Daoy (cell line): ENCODE data around the gene KCNAB2. TPM values are rescaled to one million over a fixed set of nuclear protein-coding genes. Genes with fewer than 3 reads are reported as not detected.
A peak's percentile ranks its signal among the peaks of the same experiment; 100 is the strongest.

Experiments used
- DNase-seq: peaks from one replicate; pipeline ENCODE4 v3.0.0-alpha.2; 2015; ENCODE audit warnings: low read depth
- total RNA-seq: library from RNA; depleted of rRNA; stranded (reverse); fragments of >200 nt; shearing (Covaris generic); gene quantifications from 2 replicates; pipeline ENCODE4 v1.2.3, GENCODE V29; 2014

Gene KCNAB2
- total RNA-seq, 1 experiment from 2014 or later: 8.3 TPM

GRCh38 chr1:6127587-6128163, 82.0 kb downstream of the KCNAB2 start:
- peak; percentile 84 for DNase-seq

GRCh38 chr1:6128276-6129081, 82.8 kb downstream of the KCNAB2 start:
- no peak for DNase-seq

- DNase-seq: no peak
Observed at GRCh38 chr1:6129313-6129712, 83.6 kb downstream of the KCNAB2 start.

GRCh38 chr1:6130036-6130435, 84.3 kb downstream of the KCNAB2 start:
- DNase-seq: no peak

- no peak for DNase-seq
Observed at GRCh38 chr1:6130596-6130995, 84.9 kb downstream of the KCNAB2 start.

- no peak for DNase-seq
Observed at GRCh38 chr1:6131561-6131960, 85.9 kb downstream of the KCNAB2 start.

GRCh38 chr1:6133146-6133895, 87.6 kb downstream of the KCNAB2 start:
- DNase-seq: no peak

GRCh38 chr1:6134206-6134605, 88.5 kb downstream of the KCNAB2 start:
- no peak for DNase-seq

- no peak for DNase-seq
Observed at GRCh38 chr1:6134741-6135510, 89.2 kb downstream of the KCNAB2 start.

GRCh38 chr1:6136516-6137220, 91.0 kb downstream of the KCNAB2 start:
- DNase-seq: no peak

- DNase-seq: no peak
Observed at GRCh38 chr1:6137758-6138157, 92.1 kb downstream of the KCNAB2 start.

- DNase-seq: no peak
Observed at GRCh38 chr1:6140413-6140812, 94.7 kb downstream of the KCNAB2 start.

GRCh38 chr1:6141592-6141991, 95.9 kb downstream of the KCNAB2 start:
- DNase-seq: peak; percentile 47

GRCh38 chr1:6142036-6142621, 96.4 kb downstream of the KCNAB2 start:
- DNase-seq: no peak

- no peak for DNase-seq
Observed at GRCh38 chr1:6142734-6143133, 97.0 kb downstream of the KCNAB2 start.

- no peak for DNase-seq
Observed at GRCh38 chr1:6143395-6143794, 97.7 kb downstream of the KCNAB2 start.

GRCh38 chr1:6144175-6144574, 98.5 kb downstream of the KCNAB2 start:
- no peak for DNase-seq

- DNase-seq: no peak
Observed at GRCh38 chr1:6144647-6145395, 99.1 kb downstream of the KCNAB2 start.

GRCh38 chr1:6145396-6145750, 99.7 kb downstream of the KCNAB2 start:
- DNase-seq: no peak

GRCh38 chr1:6145864-6146410, 100.2 kb downstream of the KCNAB2 start:
- peak; percentile 49 for DNase-seq
